Thyroid gland (tissue), 4 donors: ENCODE measurements around the gene CBR1. TPM values are rescaled to one million over a fixed set of nuclear protein-coding genes. Genes with fewer than 3 reads are reported as not detected.
"Not testable (repeated sequence)": the region's sequence is repeated elsewhere in the genome, so short reads cannot be mapped to it uniquely, and the experiment has no call there.

Experiments used
- DNase-seq, 2 donors: peaks; one replicate each; pipeline ENCODE4 v3.0.0-alpha.2; 2019
- H3K27ac ChIP-seq, 3 donors: fragments of 200-600 bp; sonication (generic); 1 replicate in 2 of 3; 2 replicates in 1 of 3; pipeline ENCODE4 v1.5.1; 2016 to 2019; ENCODE audit warnings: mild to moderate bottlenecking in 1 of 3, moderate library complexity in 1 of 3
- H3K27me3 ChIP-seq: fragments of 200-600 bp; sonication (generic); one replicate; pipeline ENCODE4 v1.5.1; 2019
- H3K36me3 ChIP-seq, 2 donors: fragments of 200-600 bp; sonication (generic); one replicate each; pipeline ENCODE4 v1.5.1; 2016 to 2019
- H3K4me1 ChIP-seq, 2 donors: fragments of 200-600 bp; sonication (generic); one replicate each; pipeline ENCODE4 v1.5.1; 2017 to 2019
- H3K4me3 ChIP-seq, 3 donors: fragments of 200-600 bp; sonication (generic); replicated peaks in 1 of 3; 1 replicate in 2 of 3; 2 replicates in 1 of 3; pipeline ENCODE4 v1.5.1; 2016; ENCODE audit warnings: mild to moderate bottlenecking in 1 of 3
- H3K9me3 ChIP-seq: fragments of 200-600 bp; sonication (generic); one replicate; pipeline ENCODE4 v1.5.1; 2017
- CTCF ChIP-seq, 6 experiments: fragments of 200-600 bp in 3 of 6; fragments of 450-650 bp in 3 of 6; sonication (generic) in 3 of 6; IDR thresholded peaks; one replicate each; pipeline ENCODE4 v1.5.1; 2016 to 2019; ENCODE audit warnings: antibody characterized with exemption in 6 of 6, mild to moderate bottlenecking in 2 of 6, inconsistent platforms in 1 of 6, moderate library complexity in 1 of 6
- POLR2A ChIP-seq, 2 donors: fragments of 450-650 bp; IDR thresholded peaks; one replicate each; pipeline ENCODE4 v1.6.1; 2017; ENCODE audit warnings: antibody characterized with exemption in 2 of 2, mild to moderate bottlenecking in 2 of 2, moderate library complexity in 1 of 2
- WGBS, 2 donors: methylation state at CpG; one replicate each; pipeline ENCODE4 v1.1.5; 2017; 5-methylcytosine and 5-hydroxymethylcytosine counted together
- intact Hi-C: fragments of 100-400 bp; cut with DNase I; formaldehyde crosslinking; loops from one replicate; pipeline ENCODE4 v1.15.1; 2023
- total RNA-seq, 4 donors: library from RNA; depleted of rRNA; stranded (reverse); fragments of >200 nt; gene quantifications; one replicate each; pipeline ENCODE4 v1.2.3, GENCODE V29; 2016

CBR1 gene
- total RNA-seq, 4 donors from 2014 or later: 206 to 600 (median 418) TPM

DNA sequence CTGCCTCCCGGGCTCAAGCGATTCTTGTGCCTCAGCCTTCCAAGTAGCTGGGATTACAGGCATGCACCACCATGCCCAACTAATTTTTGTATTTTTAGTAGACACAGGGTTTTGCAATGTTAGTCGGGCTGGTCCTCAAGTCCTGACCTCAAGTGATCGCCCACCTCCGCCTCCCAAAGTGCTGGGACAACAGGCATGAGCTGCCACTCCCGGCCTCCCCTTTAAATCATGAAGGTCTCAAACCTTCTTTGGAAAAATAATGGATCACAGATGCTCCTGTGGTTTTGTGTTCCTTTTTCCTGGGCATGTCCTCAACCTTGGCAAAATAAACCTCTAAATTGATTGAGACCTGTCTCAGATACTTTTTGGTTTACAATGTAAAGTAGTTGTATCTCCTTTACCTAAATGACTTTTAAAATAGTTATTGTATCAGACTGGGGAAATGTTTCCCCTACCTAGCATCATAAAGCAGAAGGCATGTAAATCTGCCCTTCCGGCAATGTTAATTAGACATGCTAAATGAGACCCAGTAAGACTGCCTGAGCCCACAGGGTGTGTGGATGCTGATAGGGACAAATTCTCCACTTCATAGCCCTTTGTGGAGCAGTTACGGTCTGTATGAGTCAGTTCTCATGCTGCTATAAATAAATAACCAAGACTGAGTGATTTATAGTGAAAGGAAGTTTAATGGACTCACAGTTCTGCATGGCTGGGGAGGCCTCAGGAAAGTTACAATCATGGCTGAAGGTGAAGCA is 27.8 kb downstream of the CBR1 start:
- H3K27ac ChIP-seq: peak overlapping the region; percentile 33 to 77 (median 66)
- H3K4me1 ChIP-seq: peaks cover 7 to 18% of the 10 kb centered on the region in 2 donors
- intact Hi-C loops: no loop called here
- TF ChIP-seq POLR2A (IDR thresholded peaks at IDR 0.05) (no peak), CTCF (IDR thresholded peaks at IDR 0.05) (no peak)
- H3K4me3 ChIP-seq: no peak overlapping the region
- no peaks in the 10 kb centered on the region for H3K27me3 ChIP-seq
- 66 to 69% methylated on average over 8 of the region's 8 CpGs for WGBS, 2 donors
- DNase-seq: peak; percentile 23 to 31
- no peaks in the 10 kb centered on the region for H3K36me3 ChIP-seq
- no peaks in the 10 kb centered on the region for H3K9me3 ChIP-seq

DNA sequence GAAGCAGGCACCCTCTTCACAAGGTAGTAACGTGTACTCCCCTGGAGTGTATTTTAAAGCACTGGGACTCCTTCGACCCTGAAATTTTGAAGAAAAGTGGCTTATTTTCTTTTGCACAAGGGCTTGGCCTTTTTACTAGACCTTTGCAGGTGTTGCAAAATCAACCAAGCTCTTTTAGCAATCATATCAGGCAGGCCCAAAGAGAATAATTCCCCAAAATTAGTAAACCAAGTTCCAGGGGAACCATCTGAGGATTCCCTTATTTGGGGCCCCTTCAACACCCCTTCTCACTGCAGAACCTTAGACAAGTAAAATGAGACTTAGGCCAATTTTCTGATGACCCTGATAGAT is 28.3 kb downstream of the CBR1 start:
- no peak for TF ChIP-seq POLR2A (IDR thresholded peaks at IDR 0.05)
- TF ChIP-seq CTCF (IDR thresholded peaks at IDR 0.05): no peak
- intact Hi-C loops: no loop called here
- peak overlapping the region; percentile 33 to 77 (median 66) for H3K27ac ChIP-seq
- H3K27me3 ChIP-seq: no peaks in the 10 kb centered on the region
- no peaks in the 10 kb centered on the region for H3K9me3 ChIP-seq
- H3K4me1 ChIP-seq: peaks cover 7 to 18% of the 10 kb centered on the region in 2 donors
- 36 to 41% methylated on average over 2 of the region's 2 CpGs for WGBS, 2 donors
- no peak overlapping the region for H3K4me3 ChIP-seq
- DNase-seq: no peak
- H3K36me3 ChIP-seq: no peaks in the 10 kb centered on the region

DNA sequence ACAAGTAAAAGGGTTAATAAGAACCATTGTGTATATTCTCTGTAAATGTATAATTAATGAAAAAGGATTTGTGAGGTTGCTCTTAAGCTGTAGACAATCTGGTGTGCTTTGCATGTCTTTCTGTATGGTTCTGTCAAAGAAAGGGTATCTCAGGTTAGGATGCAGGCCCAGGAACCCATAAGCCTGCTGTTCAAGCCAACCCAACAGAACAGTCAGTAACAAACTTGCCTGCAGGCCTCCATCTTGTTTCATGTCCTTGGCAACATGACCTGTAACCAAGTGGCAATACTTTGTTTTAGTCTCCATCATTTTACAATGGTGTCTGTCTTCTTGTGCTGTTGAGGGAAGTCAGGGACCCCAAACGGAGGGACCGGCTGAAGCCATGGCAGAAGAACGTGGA is 29.2 kb downstream of the CBR1 start:
- no peaks in the 10 kb centered on the region for H3K9me3 ChIP-seq

GRCh38 chr21:36099695-36100211 is 29.9 kb downstream of the CBR1 start:
- WGBS, 2 donors: 62 to 68% methylated on average over 13 of the region's 13 CpGs

More for the DNA sequence above, 29.2 kb downstream of the CBR1 start:
- DNase-seq: no peak
- intact Hi-C loops: no loop called here
- no peak overlapping the region for H3K4me3 ChIP-seq
- 98 to 100% methylated on average over 3 of the region's 3 CpGs for WGBS, 2 donors
- H3K27ac ChIP-seq: no peak overlapping the region
- no peak for TF ChIP-seq CTCF (IDR thresholded peaks at IDR 0.05)
- no peak for TF ChIP-seq POLR2A (IDR thresholded peaks at IDR 0.05)
- H3K36me3 ChIP-seq: no peaks in the 10 kb centered on the region
- H3K4me1 ChIP-seq: peaks cover 7 to 18% of the 10 kb centered on the region in 2 donors
- no peaks in the 10 kb centered on the region for H3K27me3 ChIP-seq

DNA sequence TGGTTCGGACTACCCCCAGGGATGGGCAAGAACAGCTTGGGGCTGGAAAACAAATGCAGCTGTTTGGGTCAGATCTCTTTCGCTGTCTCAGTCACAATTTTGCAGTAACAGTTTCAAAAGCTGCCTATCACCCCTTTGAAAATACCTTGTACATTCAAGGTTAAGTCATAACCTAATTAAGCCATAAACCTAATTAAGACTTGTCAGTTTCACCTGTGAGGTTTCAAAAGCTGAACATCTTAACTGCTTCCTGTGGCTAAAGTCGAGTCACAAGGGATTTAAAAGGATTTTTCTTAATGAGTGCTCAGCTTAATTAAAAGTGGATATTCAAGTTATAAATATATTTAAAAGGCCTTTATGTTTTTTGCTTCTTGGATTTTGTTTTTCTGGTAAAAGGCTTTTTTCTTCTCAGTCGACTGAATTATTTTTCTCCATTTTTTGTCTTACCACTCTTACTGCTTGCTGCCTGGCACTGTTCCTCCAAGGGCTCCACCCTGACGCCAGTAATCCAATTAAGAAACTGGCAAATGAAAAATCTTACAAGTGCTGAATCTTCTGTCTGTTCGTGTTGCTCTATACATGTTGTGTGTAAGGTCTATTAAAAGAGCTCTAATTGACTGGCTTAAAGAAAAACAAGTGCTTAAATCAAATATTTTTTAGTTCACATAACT is 31.3 kb downstream of the CBR1 start:
- DNase-seq: no peak
- intact Hi-C loops: no loop called here
- 81 to 85% methylated on average over 6 of the region's 6 CpGs for WGBS, 2 donors

More at GRCh38 chr21:36099695-36100211, 29.9 kb downstream of the CBR1 start:
- H3K9me3 ChIP-seq, H3K27me3 ChIP-seq, intact Hi-C loops, H3K27ac ChIP-seq, H3K4me3 ChIP-seq, DNase-seq, H3K36me3 ChIP-seq: not testable (repeated sequence)
- peaks cover 7 to 23% of the 10 kb centered on the region in 2 donors for H3K4me1 ChIP-seq

More for the DNA sequence above, 31.3 kb downstream of the CBR1 start:
- Histone ChIP-seq H3K27me3 (no peaks in the 10 kb centered on the region), H3K4me1 (peaks cover 7 to 26% of the 10 kb centered on the region in 2 donors), H3K9me3 (no peaks in the 10 kb centered on the region), H3K4me3 (no peak overlapping the region), H3K27ac (no peak overlapping the region), H3K36me3 (no peaks in the 10 kb centered on the region)
- TF ChIP-seq POLR2A (IDR thresholded peaks at IDR 0.05) (no peak), CTCF (IDR thresholded peaks at IDR 0.05) (no peak)
